Stomach (tissue), 9 donors: ENCODE data around the gene STEAP2. TPM values are rescaled to one million over a fixed set of nuclear protein-coding genes. Genes with fewer than 3 reads are reported as not detected.
A peak's percentile ranks its signal among the peaks of the same experiment; 100 is the strongest.

Source experiments
- DNase-seq, 2 donors: peaks; one replicate each; pipeline versions ENCODE4 v3.0.0 to v3.0.0-alpha.2; 2013 to 2019
- H3K27ac ChIP-seq, 5 donors: fragments of 200-600 bp in 4 of 5; sonication (generic) in 4 of 5; one replicate each; pipeline ENCODE4 v1.5.1; 2013 to 2019; ENCODE audit warnings: mild to moderate bottlenecking in 1 of 5, moderate library complexity in 1 of 5
- H3K27me3 ChIP-seq, 3 donors: fragments of 200-600 bp; sonication (generic); one replicate each; pipeline ENCODE4 v1.5.1; 2017 to 2019; ENCODE audit warnings: mixed run types in 1 of 3
- H3K36me3 ChIP-seq, 4 donors: fragments of 200-600 bp; sonication (generic); 1 replicate in 3 of 4; 2 replicates in 1 of 4; pipeline ENCODE4 v1.5.1; 2016 to 2019
- H3K4me1 ChIP-seq, 4 donors: fragments of 200-600 bp; sonication (generic); one replicate each; pipeline ENCODE4 v1.5.1; 2016 to 2019
- H3K4me3 ChIP-seq, 4 donors: fragments of 200-600 bp; sonication (generic) in 3 of 4; one replicate each; pipeline ENCODE4 v1.5.1; 2016 to 2019; ENCODE audit warnings: mild to moderate bottlenecking in 1 of 4
- H3K9me3 ChIP-seq, 4 donors: fragments of 200-600 bp; sonication (generic); one replicate each; pipeline ENCODE4 v1.5.1; 2016 to 2019
- CTCF ChIP-seq, 7 experiments: fragments of 450-650 bp in 4 of 7; fragments of 200-600 bp in 3 of 7; sonication (generic) in 3 of 7; IDR thresholded peaks; one replicate each; pipeline ENCODE4 v1.5.1; 2016 to 2019; ENCODE audit warnings: antibody characterized with exemption in 7 of 7, control low read depth in 2 of 7, mild to moderate bottlenecking in 1 of 7
- EP300 ChIP-seq: sonication (generic); formaldehyde crosslinking; IDR thresholded peaks from one replicate; pipeline ENCODE4 v1.6.1; 2017; ENCODE audit warnings: antibody characterized with exemption
- POLR2A ChIP-seq, 4 donors: fragments of 450-650 bp; IDR thresholded peaks; one replicate each; pipeline ENCODE4 v1.6.1; 2016; ENCODE audit warnings: antibody characterized with exemption in 4 of 4, control low read depth in 2 of 4, mild to moderate bottlenecking in 1 of 4, moderate library complexity in 1 of 4
- POLR2AphosphoS5 ChIP-seq, 3 donors: sonication (generic); formaldehyde crosslinking; IDR thresholded peaks; one replicate each; pipeline ENCODE4 v1.6.1; 2016; ENCODE audit warnings: antibody characterized with exemption in 3 of 3
- WGBS, 5 donors: extraction: QIAGEN DNeasy Blood & Tissue Kit in 3 of 5; methylation state at CpG; one replicate each; pipeline versions ENCODE4 v1.1.5 to v1.1.7; 2013 to 2018; 5-methylcytosine and 5-hydroxymethylcytosine counted together
- intact Hi-C: fragments of 100-400 bp; cut with DNase I; formaldehyde crosslinking; loops from one replicate; pipeline ENCODE4 v1.15.1; 2023; ENCODE audit warnings: low total_unique reads
- polyA plus RNA-seq, 3 donors: library from polyadenylated mRNA; stranded (reverse); fragments of 200-250 nt; gene quantifications; one replicate each; pipeline ENCODE4 v1.2.3, GENCODE V29; 2013
- total RNA-seq, 5 donors: library from RNA; depleted of rRNA; stranded (reverse); fragments of >200 nt; gene quantifications; one replicate each; pipeline versions ENCODE4 v1.1.0 to v1.2.3, GENCODE V29; 2014 to 2016
- donor health status: healthy with polysubstance abuse.
- donor health status: Bipolar disorder and iron deficiency.
- donor health status: healthy.

The STEAP2 gene
- total and polyA plus RNA-seq, 8 donors = 0.92 to 52.7 (median 8.9) TPM

- intact Hi-C loops = no loop called here
- H3K36me3 ChIP-seq = no peaks in the 10 kb centered on the region
- TF ChIP-seq POLR2AphosphoS5 (IDR thresholded peaks at IDR 0.05) (no peak), EP300 (no peak), POLR2A (IDR thresholded peaks at IDR 0.05) (no peak), CTCF (IDR thresholded peaks at IDR 0.05) (no peak)
- no peaks in the 10 kb centered on the region for H3K27me3 ChIP-seq
- peaks cover 0 to 14% (median 8%) of the 10 kb centered on the region in 4 donors for H3K4me1 ChIP-seq
- no peak for DNase-seq
- peak overlapping the region in 1 of 5 donors; percentile 56 for H3K27ac ChIP-seq
- H3K4me3 ChIP-seq = no peak overlapping the region
- peaks cover 0 to 4% (median 0%) of the 10 kb centered on the region in 4 donors for H3K9me3 ChIP-seq
These were observed 24.0 kb upstream of the STEAP2 start for GRCh38 chr7:90187507-90188050.

- peaks cover 0 to 4% (median 0%) of the 10 kb centered on the region in 4 donors for H3K9me3 ChIP-seq
- peak overlapping the region in 4 of 5 donors; percentile 12 to 61 (median 47) for H3K27ac ChIP-seq
- 14 to 30% (median 19%) methylated on average over 2 of the region's 2 CpGs for WGBS, 5 donors
- no peaks in the 10 kb centered on the region for H3K36me3 ChIP-seq
- no peak for TF ChIP-seq EP300
- TF ChIP-seq POLR2AphosphoS5 (IDR thresholded peaks at IDR 0.05) = peak in 2 of 3 donors; percentile 51 to 55
- TF ChIP-seq POLR2A (IDR thresholded peaks at IDR 0.05) = no peak
- no peak for TF ChIP-seq CTCF (IDR thresholded peaks at IDR 0.05)
- H3K4me1 ChIP-seq = peaks cover 0 to 14% (median 8%) of the 10 kb centered on the region in 4 donors
- DNase-seq = peak in 1 of 2 donors; percentile 51
- no peaks in the 10 kb centered on the region for H3K27me3 ChIP-seq
- intact Hi-C loops = no loop called here
- H3K4me3 ChIP-seq = no peak overlapping the region
These were observed 23.3 kb upstream of the STEAP2 start for GRCh38 chr7:90188281-90188680.

- Histone ChIP-seq H3K27ac (no peak overlapping the region), H3K36me3 (no peaks in the 10 kb centered on the region)
These were observed 20.5 kb upstream of the STEAP2 start for GRCh38 chr7:90190995-90191394.

GRCh38 chr7:90191648-90192047 is 19.9 kb upstream of the STEAP2 start:
- no peak overlapping the region for H3K27ac ChIP-seq
- H3K9me3 ChIP-seq = peaks cover 0 to 4% (median 0%) of the 10 kb centered on the region in 4 donors
- 55 to 83% (median 75%) methylated on average over 1 of the region's 1 CpG for WGBS, 5 donors
- intact Hi-C loops = no loop called here
- TF ChIP-seq CTCF (IDR thresholded peaks at IDR 0.05) (no peak), EP300 (no peak), POLR2A (IDR thresholded peaks at IDR 0.05) (no peak), POLR2AphosphoS5 (IDR thresholded peaks at IDR 0.05) (no peak)
- no peak for DNase-seq
- H3K27me3 ChIP-seq = no peaks in the 10 kb centered on the region
- H3K4me3 ChIP-seq = no peak overlapping the region
- no peaks in the 10 kb centered on the region for H3K36me3 ChIP-seq
- H3K4me1 ChIP-seq = peaks cover 0 to 14% (median 8%) of the 10 kb centered on the region in 4 donors

More at GRCh38 chr7:90190995-90191394, 20.5 kb upstream of the STEAP2 start:
- no peak for DNase-seq
- intact Hi-C loops = no loop called here
- H3K27me3 ChIP-seq = no peaks in the 10 kb centered on the region
- peaks cover 0 to 14% (median 8%) of the 10 kb centered on the region in 4 donors for H3K4me1 ChIP-seq
- TF ChIP-seq POLR2AphosphoS5 (IDR thresholded peaks at IDR 0.05) = no peak
- TF ChIP-seq EP300 = no peak
- TF ChIP-seq CTCF (IDR thresholded peaks at IDR 0.05) = no peak
- no peak for TF ChIP-seq POLR2A (IDR thresholded peaks at IDR 0.05)
- no peak overlapping the region for H3K4me3 ChIP-seq
- H3K9me3 ChIP-seq = peaks cover 0 to 4% (median 0%) of the 10 kb centered on the region in 4 donors
